OCI-LY1 (cell line): ENCODE data around the gene CYBA.

Experiments used
- CTCF ChIP-seq: fragments of 200-600 bp; sonication (generic), shearing (Covaris generic); IDR thresholded peaks from 2 replicates; pipeline ENCODE4 v1.5.1; 2017; ENCODE audit warnings: mild to moderate bottlenecking, antibody characterized with exemption, low read length, moderate library complexity, mixed read lengths
- EZH2 ChIP-seq: fragments of 200-600 bp; sonication (generic), shearing (Covaris generic); IDR thresholded peaks from 2 replicates; pipeline ENCODE4 v1.8.0; 2017; ENCODE audit warnings: borderline replicate concordance, mixed run types, mild to moderate bottlenecking, antibody characterized with exemption, low read length, moderate library complexity, mixed read lengths

GRCh38 chr16:88631384-88631783 lies 19.5 kb downstream of the CYBA start:
- no peak for TF ChIP-seq CTCF
- no peak for TF ChIP-seq EZH2
